HG03060 (cell line): Measurements from ENCODE around the gene MCC.

Experiments used
- ATAC-seq: cut with Tn5 transposase; IDR thresholded peaks from one replicate; pipeline ENCODE4 v1.9.1; 2021; ENCODE audit warnings: low read depth, moderate number of reproducible peaks; ENCODE audit not compliant: unreplicated experiment

Gene MCC

GRCh38 chr5:113278976-113279375 lies 209.3 kb downstream of the MCC start:
- ATAC-seq, result no peak

- ATAC-seq, result no peak
Measured at GRCh38 chr5:113276493-113276892, 211.8 kb downstream of the MCC start.

GRCh38 chr5:113276001-113276400 lies 212.3 kb downstream of the MCC start:
- no peak for ATAC-seq

DNA sequence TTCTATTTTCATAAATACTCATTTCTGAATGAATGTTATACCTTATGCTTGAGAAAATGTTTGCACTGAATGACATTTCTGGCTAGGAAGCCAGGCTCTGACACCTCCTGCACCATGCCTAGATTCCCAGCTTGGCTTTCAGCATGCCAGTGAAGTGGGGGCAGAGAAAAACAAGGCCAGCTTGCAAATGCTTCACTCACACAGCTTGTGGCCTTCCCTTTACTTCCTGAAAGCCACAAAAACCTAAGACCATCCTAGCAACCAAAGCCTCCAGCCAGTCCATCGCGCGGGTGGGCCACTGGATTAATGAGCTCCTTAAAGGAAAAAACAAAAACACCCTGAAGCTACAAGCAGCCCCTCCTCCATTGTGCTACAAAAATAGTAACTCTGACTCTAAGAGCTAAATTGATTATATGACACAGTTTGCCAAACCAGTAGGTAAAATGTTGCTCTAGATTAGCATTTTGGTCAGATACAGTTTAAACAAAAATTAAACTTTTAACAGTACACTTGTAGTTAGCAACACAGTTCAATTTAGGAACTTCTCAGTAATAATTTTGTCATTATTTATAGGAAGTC lies 213.3 kb downstream of the MCC start:
- ATAC-seq, result no peak

GRCh38 chr5:113273948-113274347 lies 214.3 kb downstream of the MCC start:
- ATAC-seq, result no peak

DNA sequence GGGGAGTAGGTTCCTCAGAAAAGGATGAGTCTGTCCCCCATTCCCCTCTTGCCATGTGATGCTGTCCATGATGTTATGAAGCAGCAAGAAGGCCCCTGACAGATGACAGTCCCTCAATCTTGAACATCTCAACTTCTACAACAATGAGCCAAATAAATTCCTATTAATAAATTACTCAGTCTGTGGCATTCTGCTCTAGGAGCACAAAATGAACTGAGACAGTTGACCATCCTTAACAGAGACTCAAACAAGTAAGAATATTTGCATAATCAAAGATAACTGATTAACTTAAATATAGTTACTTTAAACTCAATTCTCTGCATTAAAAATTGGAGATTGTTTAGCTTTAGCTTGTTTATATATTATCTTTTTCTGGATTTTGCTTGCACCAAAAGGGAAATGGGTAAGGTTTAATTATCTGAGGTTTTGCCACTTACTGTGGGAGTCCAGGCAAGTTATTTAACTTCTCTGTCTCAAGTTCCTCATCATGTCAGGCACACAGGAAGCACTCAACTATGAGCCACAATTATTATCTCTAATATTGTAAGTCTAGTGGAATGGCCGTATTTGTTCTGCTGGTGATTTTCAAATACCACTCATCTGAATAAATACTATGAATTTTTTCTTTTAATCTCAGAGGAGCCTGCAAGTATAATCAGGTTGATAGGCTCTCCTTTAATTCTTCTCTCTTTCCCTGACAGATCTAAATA lies 216.4 kb downstream of the MCC start:
- ATAC-seq, result no peak

DNA sequence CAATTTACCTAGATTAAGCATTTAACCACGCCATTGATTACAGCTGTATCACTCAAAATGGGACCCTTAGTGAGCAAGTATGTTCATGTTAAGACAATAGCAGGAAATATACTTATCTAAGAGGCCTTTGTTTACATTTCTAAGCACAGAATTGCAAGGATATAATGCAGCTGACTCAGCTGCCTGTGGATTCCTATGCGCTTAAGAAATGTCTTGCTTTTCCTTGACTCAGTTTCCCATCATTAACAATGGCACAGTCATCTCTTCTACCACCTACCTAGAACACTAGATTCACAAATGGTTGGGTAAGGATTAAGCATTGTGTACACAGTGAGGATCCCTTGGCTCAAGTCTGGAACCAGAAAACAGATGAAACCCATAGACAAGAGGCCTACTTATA lies 217.2 kb downstream of the MCC start:
- ATAC-seq, result no peak

GRCh38 chr5:113270086-113270485 lies 218.2 kb downstream of the MCC start:
- ATAC-seq, result no peak

DNA sequence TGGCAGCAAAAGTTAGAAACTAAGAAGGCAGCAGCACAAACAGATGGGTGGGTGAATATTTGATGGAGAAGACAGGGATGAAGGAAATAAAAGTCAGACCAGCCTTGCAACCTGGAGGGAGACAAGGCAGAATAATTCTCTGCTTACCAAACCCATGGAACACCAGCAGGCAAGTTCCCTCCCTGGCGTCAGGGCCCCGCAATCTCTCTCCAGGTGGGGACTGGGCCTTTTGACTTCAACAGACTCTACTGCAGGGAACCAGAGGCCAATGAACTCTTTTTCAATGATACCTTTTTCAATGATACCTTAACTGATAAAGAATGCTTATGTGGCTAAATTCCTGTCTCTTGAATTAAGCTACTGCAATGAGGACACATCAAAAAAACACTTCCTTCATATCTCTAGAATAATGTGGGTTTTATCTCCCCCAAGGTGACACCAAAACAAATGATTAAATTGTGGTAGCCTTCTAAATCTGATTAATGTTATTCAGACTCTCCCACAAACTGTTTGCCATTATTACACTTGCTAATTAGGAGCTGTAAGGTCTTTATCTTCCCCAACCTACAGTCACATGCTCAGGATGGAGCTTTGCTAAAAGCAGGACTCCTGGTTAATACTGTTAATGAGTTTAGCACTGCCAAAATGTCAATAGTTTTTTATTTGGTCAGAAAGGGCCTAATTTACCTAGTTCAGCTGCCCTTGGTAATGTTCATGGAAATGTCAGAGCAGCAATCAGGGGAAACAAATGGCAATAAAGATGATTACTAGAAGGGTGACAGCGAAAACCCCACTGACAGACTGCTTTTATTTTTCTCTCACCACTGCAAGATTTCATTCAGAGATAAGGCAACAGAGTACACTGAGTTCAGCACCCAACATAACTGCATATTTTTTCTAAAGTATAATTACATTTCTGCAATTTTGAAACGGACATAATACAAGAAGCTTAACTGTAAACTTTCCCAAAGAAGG lies 218.9 kb downstream of the MCC start:
- ATAC-seq, result no peak

GRCh38 chr5:113268232-113268631 lies 220.0 kb downstream of the MCC start:
- no peak for ATAC-seq

DNA sequence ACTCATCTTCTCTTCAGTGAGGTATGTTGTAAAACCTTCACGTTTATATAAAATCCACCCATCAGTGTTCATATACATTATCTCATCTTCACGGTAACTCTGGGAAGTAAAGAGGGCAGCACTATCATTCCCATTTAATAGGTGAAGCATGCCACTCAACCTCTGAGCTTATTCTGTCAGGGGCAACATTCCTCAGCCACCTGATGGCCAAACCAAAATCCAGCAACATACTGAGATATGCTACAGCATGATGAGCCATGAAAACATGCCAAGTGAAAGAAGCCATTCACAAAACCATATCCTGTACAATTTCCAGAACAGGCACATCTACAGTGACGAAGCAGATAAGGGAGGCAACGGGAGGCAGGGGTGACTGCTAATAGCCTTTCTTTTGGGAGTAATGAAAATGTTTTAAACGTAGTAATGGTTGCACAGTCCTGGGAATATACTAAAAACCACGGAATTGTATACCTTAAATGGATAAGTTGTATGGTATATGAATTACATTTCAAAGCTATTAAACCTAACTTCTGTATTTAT lies 220.8 kb downstream of the MCC start:
- no peak for ATAC-seq

GRCh38 chr5:113266913-113267227 lies 221.4 kb downstream of the MCC start:
- ATAC-seq, result no peak

DNA sequence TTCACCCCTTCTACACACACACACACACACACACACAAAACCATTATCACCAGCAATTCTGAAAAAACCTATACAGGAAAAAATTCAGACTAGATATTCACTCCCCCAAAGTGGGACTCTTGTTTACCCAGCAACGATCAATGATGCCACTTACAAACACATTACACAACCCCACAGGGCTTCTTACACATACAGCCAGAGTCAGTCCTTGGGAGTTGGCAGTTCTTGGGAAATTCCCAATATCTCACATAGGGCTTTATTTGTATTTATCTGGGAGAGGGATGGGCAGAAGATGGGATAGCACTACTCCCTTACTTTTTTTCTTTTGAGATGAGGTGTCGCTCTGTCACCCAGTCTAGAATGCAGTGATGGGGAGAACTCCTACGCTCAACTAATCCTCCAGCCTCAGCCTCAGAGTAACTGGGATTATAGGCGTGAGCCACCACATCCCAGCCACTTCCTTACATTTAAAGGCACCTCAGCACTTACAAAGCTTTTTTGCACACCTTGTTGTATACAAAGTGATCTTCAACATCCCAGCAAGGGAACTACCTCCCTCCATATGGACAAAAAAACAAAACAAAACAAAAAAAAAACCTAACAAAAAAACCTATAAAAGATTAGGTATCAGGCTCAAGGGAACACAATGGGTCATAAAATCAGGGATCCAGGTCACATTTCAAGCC lies 221.9 kb downstream of the MCC start:
- ATAC-seq, result no peak

- ATAC-seq, result no peak
Measured at GRCh38 chr5:113265190-113265589, 223.1 kb downstream of the MCC start.

- no peak for ATAC-seq
Measured at GRCh38 chr5:113264046-113264445, 224.2 kb downstream of the MCC start.

DNA sequence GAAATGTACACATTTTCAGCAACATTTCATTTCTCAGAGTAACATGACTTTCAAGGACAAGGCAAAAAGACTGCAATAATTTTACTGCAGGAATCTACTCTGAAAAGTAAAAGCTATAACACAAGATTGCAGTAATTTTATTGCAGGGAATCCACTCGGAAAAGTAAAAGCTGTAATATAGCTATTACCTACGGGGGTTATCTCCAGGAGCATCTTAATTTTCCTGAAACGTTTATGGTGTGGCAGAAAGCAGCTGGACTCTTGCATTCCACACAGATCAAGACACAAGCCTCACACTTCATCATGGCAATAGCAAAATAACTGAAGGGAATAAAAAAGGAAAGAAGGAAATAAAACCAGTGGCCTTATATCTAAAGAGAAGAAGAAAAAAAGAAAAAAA lies 224.7 kb downstream of the MCC start:
- ATAC-seq, result no peak

GRCh38 chr5:113262674-113263073 lies 225.6 kb downstream of the MCC start:
- no peak for ATAC-seq

- ATAC-seq, result no peak
Measured at GRCh38 chr5:113259034-113259433, 229.2 kb downstream of the MCC start.

GRCh38 chr5:113257545-113257944 lies 230.7 kb downstream of the MCC start:
- no peak for ATAC-seq

GRCh38 chr5:113256671-113257452 lies 231.4 kb downstream of the MCC start:
- ATAC-seq, result no peak
